C4-2B (cell line): ENCODE data around the gene DLGAP3.
"Not testable (repeated sequence)": the region's sequence is repeated elsewhere in the genome, so short reads cannot be mapped to it uniquely, and the experiment has no call there.

Source experiments
- H3K27ac ChIP-seq: fragments of 450-650 bp; 2 replicates; pipeline ENCODE4 v1.5.1; 2017
- CTCF ChIP-seq: fragments of 450-650 bp; conservative IDR thresholded peaks from 2 replicates; pipeline ENCODE4 v1.5.1; 2017; ENCODE audit warnings: mild to moderate bottlenecking
- ZFX ChIP-seq: fragments of 450-650 bp; IDR thresholded peaks from 2 replicates; pipeline ENCODE4 v1.6.1; 2017

Gene DLGAP3

GRCh38 chr1:34974626-34975025, 45.2 kb upstream of the DLGAP3 start:
- H3K27ac ChIP-seq: no peak overlapping the region
- TF ChIP-seq CTCF (no peak), ZFX (no peak)

GRCh38 chr1:34973326-34973725, 43.9 kb upstream of the DLGAP3 start:
- H3K27ac ChIP-seq: no peak overlapping the region
- TF ChIP-seq ZFX (no peak), CTCF (no peak)

GRCh38 chr1:34970829-34971228, 41.4 kb upstream of the DLGAP3 start:
- no peak overlapping the region; the same call in 1 of the 2 replicates for H3K27ac ChIP-seq
- TF ChIP-seq CTCF: no peak

GRCh38 chr1:34970220-34970735, 40.8 kb upstream of the DLGAP3 start:
- no peak overlapping the region for H3K27ac ChIP-seq
- TF ChIP-seq ZFX: no peak
- TF ChIP-seq CTCF: no peak

- not testable (repeated sequence) for H3K27ac ChIP-seq
These were observed 38.8 kb upstream of the DLGAP3 start for GRCh38 chr1:34968297-34968696.

GRCh38 chr1:34967672-34968071, 38.2 kb upstream of the DLGAP3 start:
- H3K27ac ChIP-seq: not testable (repeated sequence)

- TF ChIP-seq CTCF (no peak), ZFX (no peak)
- H3K27ac ChIP-seq: no peak overlapping the region
These were observed 36.1 kb upstream of the DLGAP3 start for GRCh38 chr1:34965597-34965996.

GRCh38 chr1:34950428-34950827, 21.0 kb upstream of the DLGAP3 start:
- no peak overlapping the region for H3K27ac ChIP-seq
- TF ChIP-seq ZFX (no peak), CTCF (no peak)

GRCh38 chr1:34948739-34949138, 19.3 kb upstream of the DLGAP3 start:
- not testable (repeated sequence) for H3K27ac ChIP-seq

- not testable (repeated sequence) for H3K27ac ChIP-seq
These were observed 18.3 kb upstream of the DLGAP3 start for GRCh38 chr1:34947641-34948314.
